ENCODE measurements around the gene PRMT3. TPM values are rescaled to one million over a fixed set of nuclear protein-coding genes. Genes with fewer than 3 reads are reported as not detected.
"Not testable (repeated sequence)": the region's sequence is repeated elsewhere in the genome, so short reads cannot be mapped to it uniquely, and the experiment has no call there.

PRMT3 gene
- total RNA-seq, 1 experiment from 2014 or later = 26.4 TPM

- Histone ChIP-seq H3K27me3 (replicated peaks; ENCODE audit: insufficient read depth, low read depth, low read length, poor library complexity) (no peaks in the 10 kb centered on the region), H3K9me3 (ENCODE audit: low read depth, low read length, poor library complexity, severe bottlenecking) (no peaks in the 10 kb centered on the region), H3K36me3 (ENCODE audit: insufficient read depth, low read length, poor library complexity, severe bottlenecking) (peaks cover 7% of the 10 kb centered on the region), H3K4me1 (ENCODE audit: insufficient read depth, low read length, poor library complexity, severe bottlenecking) (no peaks in the 10 kb centered on the region), H3K4me3 (ENCODE audit: low read depth, low read length, poor library complexity, severe bottlenecking) (no peak overlapping the region), H3K27ac (ENCODE audit: low read depth, low read length, poor library complexity, severe bottlenecking) (no peak overlapping the region)
- TF ChIP-seq CTCF (conservative IDR thresholded peaks at IDR 0.05; ENCODE audit: low read depth, low read length) (no peak), EZH2 (IDR thresholded peaks at IDR 0.05; ENCODE audit: borderline replicate concordance, low read depth, low read length, poor library complexity, severe bottlenecking) (no peak)
- POLR2A ChIA-PET (ENCODE audit: low non-redundant PET) = no interaction called here
- CTCF ChIA-PET = no interaction called here
- intact Hi-C loops (cut with micrococcal nuclease; ENCODE audit: unreplicated experiment) = no loop called here
- DNase-seq (ENCODE audit: low spot score) = no peak
- no TSS peak for BruUV-seq (replicated peaks)
Measured at GRCh38 chr11:20464518-20464917, 77.0 kb downstream of the PRMT3 start.

- no peak for TF ChIP-seq EZH2 (IDR thresholded peaks at IDR 0.05; ENCODE audit: borderline replicate concordance, low read depth, low read length, poor library complexity, severe bottlenecking)
- TF ChIP-seq CTCF (conservative IDR thresholded peaks at IDR 0.05; ENCODE audit: low read depth, low read length) = no peak
- H3K27ac ChIP-seq (ENCODE audit: low read depth, low read length, poor library complexity, severe bottlenecking) = no peak overlapping the region
- ChIA-PET CTCF (no interaction called here), POLR2A (ENCODE audit: low non-redundant PET) (no interaction called here)
- no peaks in the 10 kb centered on the region for H3K27me3 ChIP-seq (replicated peaks; ENCODE audit: insufficient read depth, low read depth, low read length, poor library complexity)
- no peaks in the 10 kb centered on the region for H3K4me1 ChIP-seq (ENCODE audit: insufficient read depth, low read length, poor library complexity, severe bottlenecking)
- H3K36me3 ChIP-seq (ENCODE audit: insufficient read depth, low read length, poor library complexity, severe bottlenecking) = peaks cover 7% of the 10 kb centered on the region
- no peak for DNase-seq (ENCODE audit: low spot score)
- no TSS peak for BruUV-seq (replicated peaks)
- H3K9me3 ChIP-seq (ENCODE audit: low read depth, low read length, poor library complexity, severe bottlenecking) = no peaks in the 10 kb centered on the region
- H3K4me3 ChIP-seq (ENCODE audit: low read depth, low read length, poor library complexity, severe bottlenecking) = no peak overlapping the region
- intact Hi-C loops (cut with micrococcal nuclease; ENCODE audit: unreplicated experiment) = no loop called here
Measured at GRCh38 chr11:20467487-20468185, 80.1 kb downstream of the PRMT3 start.

- H3K27me3 ChIP-seq (replicated peaks; ENCODE audit: insufficient read depth, low read depth, low read length, poor library complexity) = no peaks in the 10 kb centered on the region
- ChIA-PET POLR2A (ENCODE audit: low non-redundant PET) (interaction anchor here (0.6 kb wide), 1 partner anchor 116 kb away, joined by 4 read pairs; no protein-coding TSS in a partner anchor), CTCF (no interaction called here)
- no peaks in the 10 kb centered on the region for H3K4me1 ChIP-seq (ENCODE audit: insufficient read depth, low read length, poor library complexity, severe bottlenecking)
- no peak for DNase-seq (ENCODE audit: low spot score)
- intact Hi-C loops (cut with micrococcal nuclease; ENCODE audit: unreplicated experiment) = no loop called here
- H3K9me3 ChIP-seq (ENCODE audit: low read depth, low read length, poor library complexity, severe bottlenecking) = no peaks in the 10 kb centered on the region
- no TSS peak for BruUV-seq (replicated peaks)
- TF ChIP-seq CTCF (conservative IDR thresholded peaks at IDR 0.05; ENCODE audit: low read depth, low read length) = no peak
- no peak for TF ChIP-seq EZH2 (IDR thresholded peaks at IDR 0.05; ENCODE audit: borderline replicate concordance, low read depth, low read length, poor library complexity, severe bottlenecking)
- peaks cover 3% of the 10 kb centered on the region for H3K36me3 ChIP-seq (ENCODE audit: insufficient read depth, low read length, poor library complexity, severe bottlenecking)
- H3K4me3 ChIP-seq (ENCODE audit: low read depth, low read length, poor library complexity, severe bottlenecking) = no peak overlapping the region
- H3K27ac ChIP-seq (ENCODE audit: low read depth, low read length, poor library complexity, severe bottlenecking) = no peak overlapping the region
Measured at GRCh38 chr11:20470348-20470747, 82.8 kb downstream of the PRMT3 start.

- H3K27ac ChIP-seq (ENCODE audit: low read depth, low read length, poor library complexity, severe bottlenecking); H3K9me3 ChIP-seq (ENCODE audit: low read depth, low read length, poor library complexity, severe bottlenecking); DNase-seq (ENCODE audit: low spot score); BruUV-seq (replicated peaks); H3K4me1 ChIP-seq (ENCODE audit: insufficient read depth, low read length, poor library complexity, severe bottlenecking); intact Hi-C loops (cut with micrococcal nuclease; ENCODE audit: unreplicated experiment); CTCF ChIA-PET; H3K27me3 ChIP-seq (replicated peaks; ENCODE audit: insufficient read depth, low read depth, low read length, poor library complexity); POLR2A ChIA-PET (ENCODE audit: low non-redundant PET); H3K4me3 ChIP-seq (ENCODE audit: low read depth, low read length, poor library complexity, severe bottlenecking); H3K36me3 ChIP-seq (ENCODE audit: insufficient read depth, low read length, poor library complexity, severe bottlenecking): not testable (repeated sequence)
Measured at GRCh38 chr11:20471929-20472328, 84.4 kb downstream of the PRMT3 start.
